GM12878 (cell line): Measurements from ENCODE around the gene ASZ1. TPM values are rescaled to one million over a fixed set of nuclear protein-coding genes. Genes with fewer than 3 reads are reported as not detected.

Experiments used
- ATAC-seq: fragments of 200-7000 bp; cut with Tn5 transposase; 3 replicates; pipeline ENCODE4 v1.9.1; 2020; ENCODE audit warnings: mild to moderate bottlenecking, moderate library complexity
- BruUV-seq: library from RNA; stranded (reverse); fragments of 400-500 nt; replicated peaks from 2 replicates; lab custom pipeline; 2021; lab: Mats Ljungman, UMichigan
- CTCF ChIA-PET: fragments of 300-600 bp; sonication (Branson Sonifier 250); formaldehyde crosslinking; extraction: SDS; loops from one replicate; lab custom pipeline; 2021; ENCODE audit warnings: inconsistent platforms; lab: Yijun Ruan, JAX
- POLR2A ChIA-PET: fragments of 350-600 bp; formaldehyde crosslinking; extraction: SDS; loops from one replicate; lab custom pipeline; 2021; ENCODE audit warnings: inconsistent platforms; lab: Charles Lee
- RAD21 ChIA-PET: fragments of 300-600 bp; sonication (Branson Sonifier 250); formaldehyde crosslinking; loops from one replicate; lab custom pipeline; 2023; ENCODE audit warnings: antibody characterized with exemption; ENCODE audit not compliant: unreplicated experiment; lab: Charles Lee
- SMC1A ChIA-PET: fragments of 300-600 bp; sonication (Branson Sonifier 250); formaldehyde crosslinking; loops from one replicate; lab custom pipeline; 2023; ENCODE audit not compliant: unreplicated experiment, uncharacterized antibody; lab: Charles Lee
- DNase-seq: peaks from one replicate; pipeline ENCODE4 v3.0.0-alpha.2; 2011; ENCODE audit warnings: low read depth, low spot score
- FAIRE-seq: peaks from 3 replicates; lab custom pipeline; 2011; peaks lifted over from hg19 to GRCh38; lab: Jason Lieb, UNC
- H2AFZ ChIP-seq: 2 replicates; pipeline ENCODE4 v1.6.0; 2011; ENCODE audit warnings: low read depth, low read length, control low read depth; ENCODE audit not compliant: control insufficient read depth
- H3K27ac ChIP-seq: 2 replicates; pipeline ENCODE4 v1.5.1; 2011; ENCODE audit warnings: control low read depth; ENCODE audit not compliant: control insufficient read depth, insufficient read depth
- H3K27me3 ChIP-seq, 2 experiments: replicated peaks in 1 of 2; 2 replicates each; pipeline versions ENCODE4 v1.6.0 to v1.6.1; 2011; ENCODE audit warnings: low read length in 1 of 2; ENCODE audit not compliant: control insufficient read depth in 2 of 2, insufficient read depth in 2 of 2
- H3K36me3 ChIP-seq, 2 experiments: 2 replicates each; pipeline ENCODE4 v1.5.1; 2011; ENCODE audit warnings: low read length in 1 of 2; ENCODE audit not compliant: control insufficient read depth in 2 of 2, insufficient read depth in 2 of 2
- H3K4me1 ChIP-seq: 2 replicates; pipeline ENCODE4 v1.6.1; 2011; ENCODE audit warnings: mild to moderate bottlenecking, low read length, moderate library complexity, mixed read lengths; ENCODE audit not compliant: control insufficient read depth, insufficient read depth
- H3K4me2 ChIP-seq: 2 replicates; pipeline ENCODE4 v1.6.0; 2011; ENCODE audit warnings: control low read depth; ENCODE audit not compliant: control insufficient read depth, insufficient read depth
- H3K4me3 ChIP-seq: fragments of 200-600 bp; sonication (generic); 2 replicates; pipeline ENCODE4 v1.5.1; 2016
- H3K79me2 ChIP-seq: 2 replicates; pipeline ENCODE4 v1.6.0; 2011; ENCODE audit warnings: low read length; ENCODE audit not compliant: control insufficient read depth, insufficient read depth
- H3K9ac ChIP-seq: 2 replicates; pipeline ENCODE4 v1.8.0; 2011; ENCODE audit warnings: low read length, control low read depth, mixed read lengths; ENCODE audit not compliant: control insufficient read depth, insufficient read depth
- H3K9me3 ChIP-seq: replicated peaks from 3 replicates; pipeline ENCODE4 v1.5.1; 2011; ENCODE audit warnings: mild to moderate bottlenecking, low read length; ENCODE audit not compliant: control insufficient read depth, insufficient read depth
- H4K20me1 ChIP-seq: 2 replicates; pipeline ENCODE4 v1.6.0; 2011; ENCODE audit not compliant: control insufficient read depth, insufficient read depth
- PBX3 ChIP-seq: IDR thresholded peaks from 2 replicates; pipeline ENCODE4 v1.6.1; 2011; ENCODE audit warnings: mild to moderate bottlenecking, low read depth, low read length, moderate library complexity; ENCODE audit not compliant: insufficient replicate concordance
- RAD21 ChIP-seq: IDR thresholded peaks from 2 replicates; pipeline ENCODE4 v1.6.1; 2011; ENCODE audit warnings: mild to moderate bottlenecking, low read depth, low read length, moderate library complexity; ENCODE audit not compliant: insufficient read depth
- SMARCA5 ChIP-seq: fragments of 450-650 bp; IDR thresholded peaks from 2 replicates; pipeline ENCODE4 v1.6.1; 2017; ENCODE audit warnings: mild to moderate bottlenecking
- SMC3 ChIP-seq: IDR thresholded peaks from 2 replicates; pipeline ENCODE4 v1.6.1; 2011; ENCODE audit warnings: low read length, improper control_type of control experiment, borderline replicate concordance
- TCF7 ChIP-seq: IDR thresholded peaks from 2 replicates; pipeline ENCODE4 v1.6.1; 2014; ENCODE audit warnings: antibody characterized with exemption, borderline replicate concordance
- ZNF592 ChIP-seq: fragments of 450-650 bp; IDR thresholded peaks from 2 replicates; pipeline ENCODE4 v1.6.1; 2017; ENCODE audit warnings: mild to moderate bottlenecking, moderate library complexity
- WGBS: methylation state at CpG from one replicate; pipeline ENCODE4 v1.1.6; 2016; ENCODE audit warnings: low lambda C conversion rate; ENCODE audit not compliant: insufficient replicate concordance, insufficient coverage; ENCODE audit errors: missing lambda C conversion rate; 5-methylcytosine and 5-hydroxymethylcytosine counted together
- in situ Hi-C: fragments of 300-500 bp; cut with MboI; formaldehyde crosslinking; loops from 9 replicates; pipeline ENCODE4 v1.14.3; 2018; ENCODE audit warnings: mixed read lengths
- intact Hi-C: fragments of 100-400 bp; cut with micrococcal nuclease; formaldehyde crosslinking; loops from one replicate; pipeline ENCODE4 v1.14.2; 2022; ENCODE audit not compliant: unreplicated experiment
- polyA plus RNA-seq, 11 experiments: library from polyadenylated mRNA; depleted of rRNA in 4 of 11; unstranded in 6 of 11; stranded (reverse) in 5 of 11; fragments of >200 nt; fragmentation: Nextera tagmentation in 4 of 11; fragmentation: Illumina TruSeq in 1 of 11; extraction: Ambion mirVana in 4 of 11; extraction: Trizol in 1 of 11; gene quantifications; 1 replicate in 1 of 11; 2 replicates in 10 of 11; pipeline versions ENCODE4 v1.2.1 to v1.2.3, GENCODE V29; 2011 to 2016; ENCODE audit warnings: inconsistent platforms in 2 of 11, missing spikeins in 2 of 11, low read depth in 1 of 11
- total RNA-seq, 4 experiments: library from RNA; depleted of rRNA in 3 of 4; stranded (reverse); fragments of >200 nt in 3 of 4; fragmentation: Illumina TruSeq in 1 of 4; extraction: Trizol in 1 of 4; gene quantifications; 2 replicates each; pipeline versions ENCODE4 v1.2.1 to v1.2.3, GENCODE V29; 2013 to 2021
- TF ChIP-seq, protein P1 (sequence below): fragments of 450-650 bp; IDR thresholded peaks from 2 replicates; pipeline ENCODE4 v1.6.1; 2017; ENCODE audit warnings: mild to moderate bottlenecking, moderate library complexity
- TF ChIP-seq, protein P2 (sequence below): fragments of 450-650 bp; formaldehyde crosslinking; IDR thresholded peaks from 2 replicates; pipeline ENCODE4 v1.4.0; 2022; ENCODE audit warnings: mild to moderate bottlenecking, moderate library complexity

The ASZ1 gene
- total and polyA plus RNA-seq, 10 of the 15 experiments (the other 5 are each of a cell fraction or from before 2014, with no cell fraction given), result 0.04 to 0.09 (median 0.06) TPM; not detected in 5

DNA sequence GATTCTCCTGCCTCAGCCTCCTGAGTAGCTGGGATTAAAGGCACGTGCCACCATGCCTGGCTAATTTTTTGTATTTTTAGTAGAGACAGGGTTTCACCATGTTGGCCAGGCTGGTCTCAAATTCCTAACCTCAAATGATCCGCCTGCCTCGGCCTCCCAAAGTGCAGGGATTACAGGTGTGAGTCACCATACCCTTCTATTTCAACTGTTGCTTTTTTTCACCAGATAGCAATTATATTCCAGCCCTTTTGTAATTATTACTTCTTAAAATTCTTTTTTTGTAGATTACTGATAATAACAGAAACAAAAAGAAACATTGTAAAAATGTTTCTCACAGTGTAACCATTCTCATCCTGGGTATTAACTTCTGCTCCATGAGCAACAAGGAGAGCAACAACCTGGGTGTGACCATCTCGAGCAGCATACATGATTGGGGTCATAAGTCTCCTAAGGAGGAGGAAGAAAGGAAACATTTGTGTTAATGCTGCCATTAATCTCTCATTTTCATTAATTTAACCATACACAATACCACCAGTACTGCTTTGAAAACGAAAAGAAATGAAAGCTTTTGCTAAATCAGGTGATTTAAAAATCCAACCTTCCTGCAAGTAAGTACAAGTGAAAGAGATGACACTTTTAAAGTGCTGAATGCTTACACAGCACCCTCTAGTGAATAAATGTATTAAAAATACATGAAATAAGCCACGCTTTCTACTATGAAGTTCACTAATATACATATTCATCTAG is 41.8 kb downstream of the ASZ1 start:
- no peak overlapping the region for H3K4me3 ChIP-seq
- no peak overlapping the region for H3K9ac ChIP-seq
- FAIRE-seq (peak; percentile 88), ATAC-seq (peak; percentile 90), DNase-seq (no peak)
- no peaks in the 10 kb centered on the region for H4K20me1 ChIP-seq
- H3K4me1 ChIP-seq, result no peaks in the 10 kb centered on the region
- no peaks in the 10 kb centered on the region for H3K79me2 ChIP-seq
- peak overlapping the region; percentile 55 for H2AFZ ChIP-seq
- POLR2A ChIA-PET, result no interaction called here
- intact Hi-C loops (loop anchor here (1.0 to 5.0 kb wide), 5 partner anchors 73 to 453 kb away; no protein-coding TSS in a partner anchor), in situ Hi-C loops (loop anchor here (5.0 kb wide), 1 partner anchor 173 kb away; no protein-coding TSS in a partner anchor)
- H3K4me2 ChIP-seq, result 0 out of 2 replicates have a peak overlapping the region, but pooled peaks have one; percentile 19
- H3K36me3 ChIP-seq, result no peaks in the 10 kb centered on the region
- H3K9me3 ChIP-seq, result no peaks in the 10 kb centered on the region
- no peak overlapping the region for H3K27ac ChIP-seq
- WGBS, result 6% methylated on average over 6 of the region's 6 CpGs
- H3K27me3 ChIP-seq, result no peaks in the 10 kb centered on the region
- BruUV-seq, result no TSS peak
- RAD21 ChIA-PET, result interaction anchor here (0.7 to 4.8 kb wide), 16 partner anchors 37 to 401 kb away, joined by 3 to 51 read pairs (median 6); partner anchors contain the start of gene WNT2
- SMC1A ChIA-PET, result interaction anchor here (0.6 to 4.9 kb wide), 29 partner anchors 8 to 770 kb away, joined by 3 to 109 read pairs (median 3); no protein-coding TSS in a partner anchor
- CTCF ChIA-PET, result interaction anchor here (0.8 to 4.9 kb wide), 31 partner anchors 10 to 766 kb away, joined by 3 to 99 read pairs (median 6); no protein-coding TSS in a partner anchor
- no peak for TF ChIP-seq PBX3
- no peak for TF ChIP-seq SMARCA5
- peak; percentile 80; the same call in 1 of the 2 replicates for TF ChIP-seq SMC3
- TF ChIP-seq, protein P1, sequence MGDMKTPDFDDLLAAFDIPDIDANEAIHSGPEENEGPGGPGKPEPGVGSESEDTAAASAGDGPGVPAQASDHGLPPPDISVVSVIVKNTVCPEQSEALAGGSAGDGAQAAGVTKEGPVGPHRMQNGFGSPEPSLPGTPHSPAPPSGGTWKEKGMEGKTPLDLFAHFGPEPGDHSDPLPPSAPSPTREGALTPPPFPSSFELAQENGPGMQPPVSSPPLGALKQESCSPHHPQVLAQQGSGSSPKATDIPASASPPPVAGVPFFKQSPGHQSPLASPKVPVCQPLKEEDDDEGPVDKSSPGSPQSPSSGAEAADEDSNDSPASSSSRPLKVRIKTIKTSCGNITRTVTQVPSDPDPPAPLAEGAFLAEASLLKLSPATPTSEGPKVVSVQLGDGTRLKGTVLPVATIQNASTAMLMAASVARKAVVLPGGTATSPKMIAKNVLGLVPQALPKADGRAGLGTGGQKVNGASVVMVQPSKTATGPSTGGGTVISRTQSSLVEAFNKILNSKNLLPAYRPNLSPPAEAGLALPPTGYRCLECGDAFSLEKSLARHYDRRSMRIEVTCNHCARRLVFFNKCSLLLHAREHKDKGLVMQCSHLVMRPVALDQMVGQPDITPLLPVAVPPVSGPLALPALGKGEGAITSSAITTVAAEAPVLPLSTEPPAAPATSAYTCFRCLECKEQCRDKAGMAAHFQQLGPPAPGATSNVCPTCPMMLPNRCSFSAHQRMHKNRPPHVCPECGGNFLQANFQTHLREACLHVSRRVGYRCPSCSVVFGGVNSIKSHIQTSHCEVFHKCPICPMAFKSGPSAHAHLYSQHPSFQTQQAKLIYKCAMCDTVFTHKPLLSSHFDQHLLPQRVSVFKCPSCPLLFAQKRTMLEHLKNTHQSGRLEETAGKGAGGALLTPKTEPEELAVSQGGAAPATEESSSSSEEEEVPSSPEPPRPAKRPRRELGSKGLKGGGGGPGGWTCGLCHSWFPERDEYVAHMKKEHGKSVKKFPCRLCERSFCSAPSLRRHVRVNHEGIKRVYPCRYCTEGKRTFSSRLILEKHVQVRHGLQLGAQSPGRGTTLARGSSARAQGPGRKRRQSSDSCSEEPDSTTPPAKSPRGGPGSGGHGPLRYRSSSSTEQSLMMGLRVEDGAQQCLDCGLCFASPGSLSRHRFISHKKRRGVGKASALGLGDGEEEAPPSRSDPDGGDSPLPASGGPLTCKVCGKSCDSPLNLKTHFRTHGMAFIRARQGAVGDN, result 0 out of 2 replicates have a peak, but pooled peaks have one; percentile 32
- TF ChIP-seq, protein P2, sequence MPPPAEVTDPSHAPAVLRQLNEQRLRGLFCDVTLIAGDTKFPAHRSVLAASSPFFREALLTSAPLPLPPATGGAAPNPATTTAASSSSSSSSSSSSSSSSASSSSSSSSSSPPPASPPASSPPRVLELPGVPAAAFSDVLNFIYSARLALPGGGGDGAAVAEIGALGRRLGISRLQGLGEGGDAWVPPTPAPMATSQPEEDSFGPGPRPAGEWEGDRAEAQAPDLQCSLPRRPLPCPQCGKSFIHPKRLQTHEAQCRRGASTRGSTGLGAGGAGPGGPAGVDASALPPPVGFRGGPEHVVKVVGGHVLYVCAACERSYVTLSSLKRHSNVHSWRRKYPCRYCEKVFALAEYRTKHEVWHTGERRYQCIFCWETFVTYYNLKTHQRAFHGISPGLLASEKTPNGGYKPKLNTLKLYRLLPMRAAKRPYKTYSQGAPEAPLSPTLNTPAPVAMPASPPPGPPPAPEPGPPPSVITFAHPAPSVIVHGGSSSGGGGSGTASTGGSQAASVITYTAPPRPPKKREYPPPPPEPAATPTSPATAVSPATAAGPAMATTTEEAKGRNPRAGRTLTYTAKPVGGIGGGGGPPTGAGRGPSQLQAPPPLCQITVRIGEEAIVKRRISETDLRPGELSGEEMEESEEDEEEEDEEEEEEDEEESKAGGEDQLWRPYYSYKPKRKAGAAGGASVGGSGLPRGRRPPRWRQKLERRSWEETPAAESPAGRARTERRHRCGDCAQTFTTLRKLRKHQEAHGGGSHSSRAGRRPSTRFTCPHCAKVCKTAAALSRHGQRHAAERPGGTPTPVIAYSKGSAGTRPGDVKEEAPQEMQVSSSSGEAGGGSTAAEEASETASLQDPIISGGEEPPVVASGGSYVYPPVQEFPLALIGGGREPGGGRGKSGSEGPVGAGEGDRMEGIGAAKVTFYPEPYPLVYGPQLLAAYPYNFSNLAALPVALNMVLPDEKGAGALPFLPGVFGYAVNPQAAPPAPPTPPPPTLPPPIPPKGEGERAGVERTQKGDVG (CRISPR knock-in tag), result no peak
- 0 out of 2 replicates have a peak, but pooled peaks have one; percentile 17 for TF ChIP-seq ZNF592
- TF ChIP-seq TCF7, result no peak
- TF ChIP-seq RAD21, result peak; percentile 75
